Uterus (tissue), 2 donors: ENCODE results near the gene GSG1.

Source experiments
- CTCF ChIP-seq, 4 experiments: fragments of 200-600 bp in 2 of 4; fragments of 450-650 bp in 2 of 4; sonication (generic) in 2 of 4; IDR thresholded peaks; one replicate each; pipeline ENCODE4 v1.5.1; 2016 to 2019; ENCODE audit warnings: antibody characterized with exemption in 4 of 4, mild to moderate bottlenecking in 2 of 4, moderate library complexity in 1 of 4
- POLR2A ChIP-seq, 2 donors: fragments of 450-650 bp; IDR thresholded peaks; one replicate each; pipeline ENCODE4 v1.6.1; 2016; ENCODE audit warnings: antibody characterized with exemption in 2 of 2, mild to moderate bottlenecking in 1 of 2, moderate library complexity in 1 of 2

GRCh38 chr12:13052421-13052820 is 51.0 kb downstream of the GSG1 start:
- TF ChIP-seq POLR2A (IDR thresholded peaks at IDR 0.05) (no peak), CTCF (IDR thresholded peaks at IDR 0.05) (no peak)
